Measurements from ENCODE around the gene TST.

Gene TST

GRCh38 chr22:37030560-37031281 is 11.5 kb upstream of the TST start:
- no peak for DNase-seq

GRCh38 chr22:37028692-37029674 is 9.7 kb upstream of the TST start:
- DNase-seq: no peak

GRCh38 chr22:37027556-37027955 is 8.3 kb upstream of the TST start:
- no peak for DNase-seq

GRCh38 chr22:37026325-37026724 is 7.1 kb upstream of the TST start:
- no peak for DNase-seq

- DNase-seq: no peak
Observed at GRCh38 chr22:37025500-37026070, 6.3 kb upstream of the TST start.

GRCh38 chr22:37024339-37025157 is 5.3 kb upstream of the TST start:
- DNase-seq: no peak

- no peak for DNase-seq
Observed at GRCh38 chr22:37023743-37024338, 4.6 kb upstream of the TST start.

GRCh38 chr22:37022483-37023337 is 3.5 kb upstream of the TST start:
- DNase-seq: no peak

GRCh38 chr22:37021710-37022482 is 2.6 kb upstream of the TST start:
- peak; percentile 48 for DNase-seq

GRCh38 chr22:37021041-37021440 is 1.8 kb upstream of the TST start:
- no peak for DNase-seq

GRCh38 chr22:37020192-37020479 is 889 bp upstream of the TST start:
- DNase-seq: no peak

- DNase-seq: no peak
Observed at GRCh38 chr22:37018815-37019308, 385 bp downstream of the TST start.

GRCh38 chr22:37018086-37018814 is 997 bp downstream of the TST start:
- no peak for DNase-seq

- no peak for DNase-seq
Observed at GRCh38 chr22:37017356-37017755, 1.9 kb downstream of the TST start.

GRCh38 chr22:37016134-37016910 is 2.9 kb downstream of the TST start:
- no peak for DNase-seq

- DNase-seq: no peak
Observed at GRCh38 chr22:37015587-37015878, 3.7 kb downstream of the TST start.

GRCh38 chr22:37014835-37015586 is 4.2 kb downstream of the TST start:
- DNase-seq: no peak

- no peak for DNase-seq
Observed at GRCh38 chr22:37014415-37014806, 4.8 kb downstream of the TST start.

- DNase-seq: no peak
Observed at GRCh38 chr22:37012956-37013355, 6.3 kb downstream of the TST start.
